ENCODE results near the gene HEMK1. TPM values are rescaled to one million over a fixed set of nuclear protein-coding genes. Genes with fewer than 3 reads are reported as not detected.

Gene HEMK1
- total and polyA plus RNA-seq, 2 of the 8 experiments (the other 6 are each of a cell fraction or from before 2014, with no cell fraction given), result 9.7 to 10.6 TPM

GRCh38 chr3:50612234-50612882 is 43.0 kb downstream of the HEMK1 start:
- DNase-seq (ENCODE audit: low read depth in 1 of 2, low spot score in 2 of 2) (no peak), FAIRE-seq (no peak)
- Histone ChIP-seq H3K79me1 (ENCODE audit: low read depth, low read length) (no peaks in the 10 kb centered on the region), H2BK15ac (ENCODE audit: low read length) (no peak overlapping the region), H3K27me3 (replicated peaks in 1 of 4; ENCODE audit: control insufficient read depth in 3 of 4, extremely low read depth in 1 of 4, insufficient read depth in 3 of 4, low read length in 3 of 4) (peaks cover 12 to 39% (median 32%) of the 10 kb centered on the region in 4 experiments; a peak in 6 of 7 replicates), H3K4me3 (ENCODE audit: extremely low read depth in 1 of 4, insufficient read depth in 2 of 4, low read depth in 3 of 4, low read length in 4 of 4) (peak overlapping the region; percentile 39 to 70 (median 50)), H4K91ac (replicated peaks; ENCODE audit: insufficient read length, low read length) (no peak overlapping the region), H4K5ac (ENCODE audit: insufficient read length, low read depth, low read length) (no peak overlapping the region), H2BK20ac (ENCODE audit: low read length) (no peak overlapping the region), H3K56ac (replicated peaks; ENCODE audit: insufficient read length, low read depth, low read length) (no peak overlapping the region), H3K79me2 (ENCODE audit: control insufficient read depth in 1 of 2, insufficient read depth in 2 of 2, low read length in 2 of 2) (no peaks in the 10 kb centered on the region), H3K14ac (ENCODE audit: insufficient read length) (no peak overlapping the region), H2AFZ (ENCODE audit: low read length) (no peak overlapping the region), H3K27ac (ENCODE audit: low read depth, low read length) (no peak overlapping the region), H4K8ac (ENCODE audit: extremely low read depth, insufficient read depth, low read length) (peak overlapping the region; percentile 53; the same call in 1 of the 2 replicates), H2BK12ac (ENCODE audit: low read depth, low read length) (no peak overlapping the region; the same call in 1 of the 2 replicates), H2AK5ac (ENCODE audit: low read depth, low read length) (no peak overlapping the region), H3K4ac (replicated peaks; ENCODE audit: insufficient read length, low read depth, low read length) (no peak overlapping the region), H4K20me1 (replicated peaks in 1 of 2; ENCODE audit: control insufficient read depth in 1 of 2, insufficient read depth in 2 of 2, low read length in 2 of 2) (peaks cover 0 to 13% of the 10 kb centered on the region in 2 experiments), H3K4me1 (replicated peaks in 1 of 4; ENCODE audit: control insufficient read depth in 3 of 4, insufficient read depth in 4 of 4, low read length in 3 of 4) (peaks cover 0 to 14% (median 5%) of the 10 kb centered on the region in 4 experiments; a peak in 5 of 7 replicates), H3K9me3 (ENCODE audit: insufficient read depth in 2 of 2, low read depth in 1 of 2, low read length in 1 of 2) (no peaks in the 10 kb centered on the region), H3K9ac (replicated peaks in 1 of 4; ENCODE audit: extremely low read depth in 1 of 4, low read depth in 3 of 4, low read length in 3 of 4) (peak overlapping the region in 1 of 4 experiments; percentile 24; a peak in 3 of 7 replicates), H2BK5ac (ENCODE audit: low read depth, low read length) (no peak overlapping the region), H3K4me2 (ENCODE audit: insufficient read depth in 1 of 2, low read depth in 2 of 2, low read length in 2 of 2) (peak overlapping the region; percentile 68 to 82), H3K18ac (ENCODE audit: extremely low read depth, low read length) (no peak overlapping the region), H3K23ac (ENCODE audit: insufficient read length) (no peak overlapping the region), H2BK120ac (replicated peaks; ENCODE audit: low read depth, low read length) (no peak overlapping the region), H3K23me2 (ENCODE audit: low read depth, low read length) (peaks cover 10% of the 10 kb centered on the region; the same call in 1 of the 2 replicates), H3K36me3 (ENCODE audit: control insufficient read depth in 2 of 4, insufficient read depth in 4 of 4, low read length in 3 of 4) (no peaks in the 10 kb centered on the region)
- POLR2A ChIA-PET (ENCODE audit: partially characterized antibody), result interaction anchor here (0.6 to 2.1 kb wide), 4 partner anchors 13 to 97 kb away, joined by 3 to 7 read pairs (median 4); partner anchors contain the start of gene HEMK1
- CTCF ChIA-PET (ENCODE audit: partially characterized antibody), result interaction anchor here (0.6 to 50.4 kb wide), 15 partner anchors 9 to 777 kb away, joined by 3 to 1262 read pairs (median 5); partner anchors contain the start of genes C3orf18, DOCK3 and HEMK1
- TF ChIP-seq GTF2F1 (IDR thresholded peaks at IDR 0.05; ENCODE audit: borderline replicate concordance, low read depth, low read length) (no peak), EZH2 (IDR thresholded peaks at IDR 0.05; ENCODE audit: low read depth, low read length, severe bottlenecking) (peak; percentile 7)
- WGBS, 2 experiments (ENCODE audit: extremely low coverage in 1 of 2, insufficient coverage in 1 of 2, insufficient read length in 1 of 2, insufficient replicate concordance in 2 of 2, low coverage in 1 of 2, low lambda C conversion rate in 2 of 2, missing lambda C conversion rate in 1 of 2), result 15% methylated on average over 29 of the region's 29 CpGs; no CpG with 5 or more reads in 1 of the 2 experiments
